GM13976 (cell line): ENCODE results near the gene CCDC186.

Source experiments
- DNase-seq: peaks from one replicate; pipeline ENCODE4 v3.0.0; 2012; ENCODE audit warnings: low spot score
- CTCF ChIP-seq: IDR thresholded peaks from 2 replicates; pipeline ENCODE4 v1.5.1; 2012; ENCODE audit warnings: borderline replicate concordance, mild to moderate bottlenecking; ENCODE audit not compliant: insufficient read depth; ENCODE audit errors: extremely low read depth, missing control alignments, control extremely low read depth
- in situ Hi-C: fragments of 300-500 bp; cut with MboI; formaldehyde crosslinking; loops from one replicate; pipeline ENCODE4 v1.12.0; 2022; ENCODE audit warnings: low sequenced_read_pairs, mixed read lengths, inconsistent platforms; ENCODE audit not compliant: unreplicated experiment

The CCDC186 gene

GRCh38 chr10:114208351-114208750, 34.3 kb upstream of the CCDC186 start:
- no peak for TF ChIP-seq CTCF
- DNase-seq: no peak
- in situ Hi-C loops: no loop called here

GRCh38 chr10:114207349-114207748, 33.3 kb upstream of the CCDC186 start:
- DNase-seq: no peak
- TF ChIP-seq CTCF: no peak
- in situ Hi-C loops: no loop called here

- no peak for DNase-seq
- in situ Hi-C loops: no loop called here
- no peak for TF ChIP-seq CTCF
Observed at GRCh38 chr10:114206902-114207301, 32.9 kb upstream of the CCDC186 start.

- no peak for TF ChIP-seq CTCF
- in situ Hi-C loops: no loop called here
- DNase-seq: no peak
Observed at GRCh38 chr10:114202812-114203211, 28.8 kb upstream of the CCDC186 start.

GRCh38 chr10:114199239-114199638, 25.2 kb upstream of the CCDC186 start:
- in situ Hi-C loops: no loop called here
- TF ChIP-seq CTCF: no peak
- DNase-seq: no peak

GRCh38 chr10:114195079-114195478, 21.1 kb upstream of the CCDC186 start:
- no peak for DNase-seq
- no peak for TF ChIP-seq CTCF

GRCh38 chr10:114189700-114190099, 15.7 kb upstream of the CCDC186 start:
- no peak for DNase-seq
- in situ Hi-C loops: no loop called here
- no peak for TF ChIP-seq CTCF

More at GRCh38 chr10:114195079-114195478, 21.1 kb upstream of the CCDC186 start:
- in situ Hi-C loops: no loop called here
